Femur (tissue), 1 donor: ENCODE data around the gene PHC3.
A peak's percentile ranks its signal among the peaks of the same experiment; 100 is the strongest.

ENCODE experiments used
- DNase-seq: peaks from one replicate; pipeline ENCODE4 v3.0.0-alpha.2; 2017

PHC3 gene

GRCh38 chr3:170076715-170077238 is 104.8 kb downstream of the PHC3 start:
- no peak for DNase-seq

- DNase-seq, result no peak
These were observed 106.0 kb downstream of the PHC3 start for GRCh38 chr3:170075441-170076091.

- no peak for DNase-seq
These were observed 117.4 kb downstream of the PHC3 start for GRCh38 chr3:170064108-170064507.

GRCh38 chr3:170063691-170064090 is 117.8 kb downstream of the PHC3 start:
- DNase-seq, result no peak

GRCh38 chr3:170062769-170063168 is 118.8 kb downstream of the PHC3 start:
- no peak for DNase-seq

GRCh38 chr3:170062068-170062467 is 119.5 kb downstream of the PHC3 start:
- no peak for DNase-seq

- no peak for DNase-seq
These were observed 122.1 kb downstream of the PHC3 start for GRCh38 chr3:170059447-170059846.

GRCh38 chr3:170058127-170058526 is 123.4 kb downstream of the PHC3 start:
- no peak for DNase-seq

GRCh38 chr3:170057550-170057949 is 124.0 kb downstream of the PHC3 start:
- no peak for DNase-seq

- DNase-seq, result no peak
These were observed 124.7 kb downstream of the PHC3 start for GRCh38 chr3:170056710-170057454.

GRCh38 chr3:170055209-170055608 is 126.3 kb downstream of the PHC3 start:
- DNase-seq, result no peak

GRCh38 chr3:170054204-170054603 is 127.3 kb downstream of the PHC3 start:
- DNase-seq, result no peak

GRCh38 chr3:170052398-170052797 is 129.1 kb downstream of the PHC3 start:
- DNase-seq, result no peak

GRCh38 chr3:170050753-170051152 is 130.8 kb downstream of the PHC3 start:
- DNase-seq, result no peak

GRCh38 chr3:170049146-170050000 is 132.2 kb downstream of the PHC3 start:
- no peak for DNase-seq

GRCh38 chr3:170047133-170047404 is 134.5 kb downstream of the PHC3 start:
- no peak for DNase-seq

GRCh38 chr3:170046269-170047132 is 135.0 kb downstream of the PHC3 start:
- no peak for DNase-seq

- DNase-seq, result peak; percentile 29
These were observed 136.7 kb downstream of the PHC3 start for GRCh38 chr3:170044795-170045244.

GRCh38 chr3:170044271-170044670 is 137.3 kb downstream of the PHC3 start:
- no peak for DNase-seq

GRCh38 chr3:170043506-170043905 is 138.0 kb downstream of the PHC3 start:
- no peak for DNase-seq

- DNase-seq, result no peak
These were observed 141.1 kb downstream of the PHC3 start for GRCh38 chr3:170040418-170040817.

GRCh38 chr3:170038434-170039110 is 143.0 kb downstream of the PHC3 start:
- no peak for DNase-seq
